ENCODE results near the gene NEMP2.
A peak's percentile ranks its signal among the peaks of the same experiment; 100 is the strongest.

NEMP2 gene

DNA sequence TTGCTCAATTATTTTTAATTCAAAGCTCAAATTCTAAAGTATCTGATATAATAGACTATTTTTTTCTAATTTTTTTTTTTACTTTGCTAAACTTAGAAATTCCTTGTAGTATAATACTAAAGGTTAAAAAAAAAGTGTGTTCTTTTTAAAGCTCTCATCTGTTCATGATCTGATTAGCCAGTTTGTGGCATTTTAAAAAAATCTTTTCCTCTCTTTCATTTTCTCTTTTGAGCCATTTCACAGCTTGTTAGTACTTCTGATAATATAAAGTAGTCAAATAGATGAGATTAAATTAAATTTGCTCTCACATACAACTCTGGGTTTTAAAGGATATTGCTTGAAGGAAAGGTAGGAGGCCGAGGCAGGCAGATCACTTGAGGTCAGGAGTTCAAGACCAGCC is 40.7 kb upstream of the NEMP2 start:
- Histone ChIP-seq H3K4me1 (ENCODE audit: insufficient read depth, poor library complexity, severe bottlenecking) (peaks cover 74% of the 10 kb centered on the region), H3K27ac (ENCODE audit: poor library complexity, severe bottlenecking) (peak overlapping the region; percentile 86), H3K27me3 (ENCODE audit: insufficient read depth, poor library complexity, severe bottlenecking) (no peaks in the 10 kb centered on the region), H3K9me3 (ENCODE audit: severe bottlenecking) (no peaks in the 10 kb centered on the region), H3K36me3 (ENCODE audit: low read depth) (no peaks in the 10 kb centered on the region), H3K4me3 (ENCODE audit: severe bottlenecking) (no peak overlapping the region)
- TF ChIP-seq, protein P1, sequence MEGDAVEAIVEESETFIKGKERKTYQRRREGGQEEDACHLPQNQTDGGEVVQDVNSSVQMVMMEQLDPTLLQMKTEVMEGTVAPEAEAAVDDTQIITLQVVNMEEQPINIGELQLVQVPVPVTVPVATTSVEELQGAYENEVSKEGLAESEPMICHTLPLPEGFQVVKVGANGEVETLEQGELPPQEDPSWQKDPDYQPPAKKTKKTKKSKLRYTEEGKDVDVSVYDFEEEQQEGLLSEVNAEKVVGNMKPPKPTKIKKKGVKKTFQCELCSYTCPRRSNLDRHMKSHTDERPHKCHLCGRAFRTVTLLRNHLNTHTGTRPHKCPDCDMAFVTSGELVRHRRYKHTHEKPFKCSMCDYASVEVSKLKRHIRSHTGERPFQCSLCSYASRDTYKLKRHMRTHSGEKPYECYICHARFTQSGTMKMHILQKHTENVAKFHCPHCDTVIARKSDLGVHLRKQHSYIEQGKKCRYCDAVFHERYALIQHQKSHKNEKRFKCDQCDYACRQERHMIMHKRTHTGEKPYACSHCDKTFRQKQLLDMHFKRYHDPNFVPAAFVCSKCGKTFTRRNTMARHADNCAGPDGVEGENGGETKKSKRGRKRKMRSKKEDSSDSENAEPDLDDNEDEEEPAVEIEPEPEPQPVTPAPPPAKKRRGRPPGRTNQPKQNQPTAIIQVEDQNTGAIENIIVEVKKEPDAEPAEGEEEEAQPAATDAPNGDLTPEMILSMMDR (IDR thresholded peaks at IDR 0.05; ENCODE audit: poor library complexity, severe bottlenecking), result no peak
- DNase-seq (ENCODE audit: low spot score) (no peak), ATAC-seq (ENCODE audit: low read depth) (no peak)

DNA sequence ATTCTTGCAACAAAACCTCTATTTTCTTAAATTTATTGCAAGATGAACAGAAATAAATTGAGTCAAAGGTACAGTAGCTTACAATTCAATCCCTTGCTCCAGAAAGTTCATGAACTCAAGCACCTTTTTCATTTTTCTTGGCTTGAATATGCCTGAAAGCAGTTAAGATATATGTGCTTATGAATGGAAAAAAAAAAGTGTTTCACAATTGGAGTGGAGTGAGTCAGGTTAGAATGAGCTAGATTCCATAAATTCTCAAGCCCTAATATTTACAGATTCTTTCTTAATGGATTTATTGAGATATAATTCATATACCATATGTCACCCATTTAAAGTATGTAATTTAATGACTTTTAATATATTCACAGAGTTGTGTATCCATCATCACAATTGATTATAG is 39.6 kb upstream of the NEMP2 start:
- ATAC-seq (ENCODE audit: low read depth) (peak; percentile 40), DNase-seq (ENCODE audit: low spot score) (no peak)
- Histone ChIP-seq H3K36me3 (ENCODE audit: low read depth) (no peaks in the 10 kb centered on the region), H3K27ac (ENCODE audit: poor library complexity, severe bottlenecking) (peak overlapping the region; percentile 86), H3K4me1 (ENCODE audit: insufficient read depth, poor library complexity, severe bottlenecking) (peaks cover 63% of the 10 kb centered on the region), H3K9me3 (ENCODE audit: severe bottlenecking) (no peaks in the 10 kb centered on the region), H3K4me3 (ENCODE audit: severe bottlenecking) (no peak overlapping the region), H3K27me3 (ENCODE audit: insufficient read depth, poor library complexity, severe bottlenecking) (no peaks in the 10 kb centered on the region)
- TF ChIP-seq, protein P1 (IDR thresholded peaks at IDR 0.05; ENCODE audit: poor library complexity, severe bottlenecking), result no peak

DNA sequence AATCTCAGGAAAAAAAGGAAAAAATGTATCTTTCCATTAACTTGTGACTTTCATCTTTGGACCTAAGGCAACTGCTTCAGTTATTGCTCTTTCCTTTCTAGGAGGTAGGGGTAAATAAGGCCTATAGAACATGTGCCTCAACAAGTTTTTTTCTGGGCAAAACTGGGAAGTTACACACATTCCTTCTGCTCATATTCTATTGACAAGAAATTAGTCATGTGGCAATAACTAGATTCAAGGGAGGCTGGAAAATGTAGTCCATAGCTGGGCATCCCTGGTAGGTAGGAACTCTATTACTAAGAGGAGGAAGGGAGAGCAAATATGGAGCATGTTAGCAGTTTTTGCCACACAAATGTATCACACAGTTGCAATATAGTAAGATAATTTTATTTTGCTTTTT is 37.7 kb upstream of the NEMP2 start:
- Histone ChIP-seq H3K4me1 (ENCODE audit: insufficient read depth, poor library complexity, severe bottlenecking) (peaks cover 46% of the 10 kb centered on the region), H3K36me3 (ENCODE audit: low read depth) (no peaks in the 10 kb centered on the region; the same call in 1 of the 2 replicates), H3K27me3 (ENCODE audit: insufficient read depth, poor library complexity, severe bottlenecking) (no peaks in the 10 kb centered on the region), H3K4me3 (ENCODE audit: severe bottlenecking) (no peak overlapping the region), H3K27ac (ENCODE audit: poor library complexity, severe bottlenecking) (peak overlapping the region; percentile 86), H3K9me3 (ENCODE audit: severe bottlenecking) (no peaks in the 10 kb centered on the region)
- peak; percentile 77 for ATAC-seq (ENCODE audit: low read depth)
- TF ChIP-seq, protein P1 (IDR thresholded peaks at IDR 0.05; ENCODE audit: poor library complexity, severe bottlenecking), result no peak
- DNase-seq (ENCODE audit: low spot score), result no peak

DNA sequence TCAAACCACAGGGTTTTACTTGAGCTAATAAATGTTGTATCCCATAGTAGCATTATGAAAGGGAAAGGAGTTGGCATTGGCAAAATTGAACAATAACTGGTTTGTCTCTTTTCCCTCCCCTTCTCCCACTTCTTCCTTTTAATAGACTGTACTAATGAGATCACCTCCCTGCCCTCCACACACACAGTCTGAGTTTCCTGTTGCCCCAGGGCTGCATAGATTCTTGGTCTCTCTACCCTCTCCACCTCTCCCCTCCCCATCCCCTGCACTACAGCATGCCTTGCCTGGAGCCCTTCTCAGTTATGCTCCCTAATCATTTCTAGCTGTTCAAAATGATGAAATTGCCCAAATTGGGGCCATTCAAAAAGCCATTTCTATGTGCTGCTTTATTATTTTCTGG is 37.2 kb upstream of the NEMP2 start:
- DNase-seq (ENCODE audit: low spot score) (no peak), ATAC-seq (ENCODE audit: low read depth) (peak; percentile 67)
- H3K9me3 ChIP-seq (ENCODE audit: severe bottlenecking), result peaks cover 3% of the 10 kb centered on the region
- H3K27me3 ChIP-seq (ENCODE audit: insufficient read depth, poor library complexity, severe bottlenecking), result no peaks in the 10 kb centered on the region
- H3K27ac ChIP-seq (ENCODE audit: poor library complexity, severe bottlenecking), result peak overlapping the region; percentile 86
- TF ChIP-seq, protein P1 (IDR thresholded peaks at IDR 0.05; ENCODE audit: poor library complexity, severe bottlenecking), result no peak
- no peaks in the 10 kb centered on the region; the same call in 1 of the 2 replicates for H3K36me3 ChIP-seq (ENCODE audit: low read depth)
- no peak overlapping the region for H3K4me3 ChIP-seq (ENCODE audit: severe bottlenecking)
- peaks cover 41% of the 10 kb centered on the region for H3K4me1 ChIP-seq (ENCODE audit: insufficient read depth, poor library complexity, severe bottlenecking)

DNA sequence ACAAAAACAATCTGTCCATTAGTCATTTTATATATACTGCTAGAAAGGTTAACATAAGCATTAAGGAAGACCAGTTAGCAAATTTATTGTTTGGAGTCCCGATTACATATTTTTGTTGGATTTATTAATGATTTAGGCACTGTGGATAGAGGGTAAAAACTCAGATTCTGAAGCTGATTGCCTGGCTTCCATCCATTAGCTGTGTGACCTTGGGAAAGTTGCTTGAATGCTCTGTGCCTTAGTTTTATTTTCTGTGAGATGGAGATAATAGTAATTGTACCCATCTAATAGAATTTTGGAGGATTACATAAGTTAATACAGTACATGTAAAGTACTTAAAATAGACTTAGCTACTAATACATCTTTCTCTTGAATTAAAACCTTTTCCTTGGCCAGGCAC is 36.3 kb upstream of the NEMP2 start:
- no peaks in the 10 kb centered on the region; the same call in 1 of the 2 replicates for H3K36me3 ChIP-seq (ENCODE audit: low read depth)
- no peaks in the 10 kb centered on the region for H3K27me3 ChIP-seq (ENCODE audit: insufficient read depth, poor library complexity, severe bottlenecking)
- H3K9me3 ChIP-seq (ENCODE audit: severe bottlenecking), result peaks cover 3% of the 10 kb centered on the region
- TF ChIP-seq, protein P1 (IDR thresholded peaks at IDR 0.05; ENCODE audit: poor library complexity, severe bottlenecking), result no peak
- no peak for DNase-seq (ENCODE audit: low spot score)
- no peak for ATAC-seq (ENCODE audit: low read depth)
- no peak overlapping the region for H3K4me3 ChIP-seq (ENCODE audit: severe bottlenecking)
- H3K4me1 ChIP-seq (ENCODE audit: insufficient read depth, poor library complexity, severe bottlenecking), result peaks cover 41% of the 10 kb centered on the region
- H3K27ac ChIP-seq (ENCODE audit: poor library complexity, severe bottlenecking), result peak overlapping the region; percentile 86

Measured in RWPE2 (cell line).